Neuronal stem cell (in vitro differentiated cells): ENCODE results near the gene ZSWIM8.
"Not testable (repeated sequence)": the region's sequence is repeated elsewhere in the genome, so short reads cannot be mapped to it uniquely, and the experiment has no call there.

Source experiments
- DNase-seq: peaks from one replicate; pipeline ENCODE4 v3.0.0-alpha.2; 2013; ENCODE audit warnings: low spot score
- H2AFZ ChIP-seq: one replicate; pipeline ENCODE4 v1.6.1; 2013; ENCODE audit warnings: mild to moderate bottlenecking, low read length, inconsistent platforms
- H2AK5ac ChIP-seq: 2 replicates; pipeline ENCODE4 v1.6.1; 2013; ENCODE audit warnings: low read depth, mild to moderate bottlenecking, inconsistent platforms, low read length, moderate library complexity, mixed read lengths
- H2BK120ac ChIP-seq: 2 replicates; pipeline ENCODE4 v1.6.1; 2013; ENCODE audit warnings: low read depth, mild to moderate bottlenecking, inconsistent platforms, low read length, moderate library complexity, mixed read lengths
- H2BK12ac ChIP-seq: one replicate; pipeline ENCODE4 v1.6.1; 2013; ENCODE audit warnings: low read length, inconsistent platforms
- H2BK15ac ChIP-seq: 2 replicates; pipeline ENCODE4 v1.6.1; 2013; ENCODE audit warnings: mild to moderate bottlenecking, low read length, inconsistent platforms, mixed read lengths
- H2BK5ac ChIP-seq: one replicate; pipeline ENCODE4 v1.6.1; 2013; ENCODE audit warnings: inconsistent platforms, mild to moderate bottlenecking, low read length, moderate library complexity
- H3K14ac ChIP-seq: one replicate; pipeline ENCODE4 v1.6.1; 2013; ENCODE audit warnings: low read length, inconsistent platforms
- H3K18ac ChIP-seq: 2 replicates; pipeline ENCODE4 v1.6.1; 2013; ENCODE audit warnings: low read length, inconsistent platforms
- H3K23ac ChIP-seq: 2 replicates; pipeline ENCODE4 v1.6.1; 2013; ENCODE audit warnings: low read depth, mild to moderate bottlenecking, mixed read lengths, low read length, inconsistent platforms; ENCODE audit not compliant: poor library complexity
- H3K27ac ChIP-seq: replicated peaks from 3 replicates; pipeline ENCODE4 v1.5.1; 2013; ENCODE audit warnings: low read length, inconsistent platforms
- H3K27me3 ChIP-seq, 3 experiments: 2 replicates each; pipeline ENCODE4 v1.6.1; 2013; ENCODE audit warnings: low read length in 3 of 3, mild to moderate bottlenecking in 2 of 3, inconsistent platforms in 1 of 3, low read depth in 1 of 3, mixed read lengths in 1 of 3, moderate library complexity in 1 of 3; ENCODE audit not compliant: control insufficient read depth in 3 of 3, insufficient read depth in 3 of 3
- H3K36me3 ChIP-seq, 2 donors: replicated peaks in 1 of 2; 2 replicates each; pipeline ENCODE4 v1.6.1; 2013; ENCODE audit warnings: low read length in 2 of 2; ENCODE audit not compliant: control insufficient read depth in 2 of 2, insufficient read depth in 2 of 2
- H3K4ac ChIP-seq: 2 replicates; pipeline ENCODE4 v1.6.1; 2013; ENCODE audit warnings: inconsistent platforms, mild to moderate bottlenecking, low read length, moderate library complexity
- H3K4me1 ChIP-seq, 2 donors: 1 replicate in 1 of 2; 2 replicates in 1 of 2; pipeline ENCODE4 v1.6.1; 2013; ENCODE audit warnings: low read length in 2 of 2, low read depth in 1 of 2; ENCODE audit not compliant: control insufficient read depth in 2 of 2, insufficient read depth in 1 of 2
- H3K4me2 ChIP-seq: one replicate; pipeline ENCODE4 v1.6.1; 2013; ENCODE audit warnings: mild to moderate bottlenecking, low read length, inconsistent platforms; ENCODE audit not compliant: insufficient read depth, poor library complexity, severe bottlenecking
- H3K4me3 ChIP-seq, 2 donors: 2 replicates each; pipeline ENCODE4 v1.5.1; 2013; ENCODE audit warnings: low read length in 2 of 2, mild to moderate bottlenecking in 2 of 2, inconsistent platforms in 1 of 2, moderate library complexity in 1 of 2
- H3K79me1 ChIP-seq: one replicate; pipeline ENCODE4 v1.6.1; 2013; ENCODE audit warnings: low read depth, mild to moderate bottlenecking, inconsistent platforms, low read length, moderate library complexity
- H3K9ac ChIP-seq: one replicate; pipeline ENCODE4 v1.6.1; 2013; ENCODE audit warnings: mild to moderate bottlenecking, low read depth, low read length, inconsistent platforms; ENCODE audit not compliant: poor library complexity
- H3K9me3 ChIP-seq, 2 donors: replicated peaks in 1 of 2; 2 replicates each; pipeline versions ENCODE3 to v1.6.1; 2013; ENCODE audit warnings: low read length in 2 of 2, mild to moderate bottlenecking in 2 of 2, inconsistent platforms in 1 of 2, low read depth in 1 of 2, mixed read lengths in 1 of 2, moderate library complexity in 1 of 2; ENCODE audit not compliant: control insufficient read depth in 2 of 2, insufficient read depth in 1 of 2
- H4K8ac ChIP-seq: one replicate; pipeline ENCODE4 v1.6.1; 2013; ENCODE audit warnings: low read depth, mild to moderate bottlenecking, inconsistent platforms, low read length, moderate library complexity
- H4K91ac ChIP-seq: one replicate; pipeline ENCODE4 v1.6.1; 2013; ENCODE audit warnings: low read length, low read depth, mild to moderate bottlenecking, inconsistent platforms; ENCODE audit not compliant: poor library complexity
- WGBS, 2 donors: extraction: QIAGEN DNeasy Blood & Tissue Kit; methylation state at CpG; one replicate each; pipeline ENCODE4 v1.1.7; 2013; ENCODE audit warnings: missing lambda C conversion rate in 2 of 2, mixed read lengths in 1 of 2; ENCODE audit not compliant: insufficient read length in 2 of 2, insufficient replicate concordance in 1 of 2; ENCODE audit errors: extremely low coverage in 2 of 2; 5-methylcytosine and 5-hydroxymethylcytosine counted together

The ZSWIM8 gene

GRCh38 chr10:73793456-73793855, 8.1 kb downstream of the ZSWIM8 start:
- Histone ChIP-seq H4K91ac (no peak overlapping the region), H3K23ac (no peak overlapping the region), H2BK12ac (no peak overlapping the region), H3K4me3 (no peak overlapping the region), H4K8ac (no peak overlapping the region), H3K4me2 (no peak overlapping the region), H3K9me3 (peaks cover 0 to 6% of the 10 kb centered on the region in 2 donors), H3K4me1 (no peaks in the 10 kb centered on the region), H3K18ac (no peak overlapping the region), H2BK5ac (no peak overlapping the region), H2BK15ac (no peak overlapping the region), H2AK5ac (no peak overlapping the region), H3K79me1 (peaks cover 4% of the 10 kb centered on the region), H3K27ac (no peak overlapping the region), H3K14ac (no peak overlapping the region), H3K4ac (no peak overlapping the region), H3K27me3 (no peaks in the 10 kb centered on the region), H2AFZ (no peak overlapping the region), H3K9ac (no peak overlapping the region), H2BK120ac (no peak overlapping the region), H3K36me3 (peaks cover 61 to 90% of the 10 kb centered on the region in 2 donors)
- DNase-seq = no peak
- no CpG with 5 or more reads among the region's 5 CpGs for WGBS, 2 donors

GRCh38 chr10:73795491-73795890, 10.1 kb downstream of the ZSWIM8 start:
- H3K27me3 ChIP-seq, H3K4me1 ChIP-seq, H3K79me1 ChIP-seq, H3K14ac ChIP-seq, H2BK5ac ChIP-seq, H3K4me2 ChIP-seq, H3K9ac ChIP-seq, H3K18ac ChIP-seq, H3K9me3 ChIP-seq, H4K91ac ChIP-seq, H2AK5ac ChIP-seq, H2AFZ ChIP-seq, H2BK15ac ChIP-seq, DNase-seq, H3K27ac ChIP-seq, H2BK120ac ChIP-seq, H3K4me3 ChIP-seq, H2BK12ac ChIP-seq, H3K23ac ChIP-seq, H4K8ac ChIP-seq, H3K4ac ChIP-seq: not testable (repeated sequence)
- H3K36me3 ChIP-seq = peaks cover 59 to 94% of the 10 kb centered on the region in 2 donors
- WGBS, 2 donors = no CpG with 5 or more reads among the region's 10 CpGs

GRCh38 chr10:73796035-73796434, 10.6 kb downstream of the ZSWIM8 start:
- H3K36me3 ChIP-seq = peaks cover 58 to 95% of the 10 kb centered on the region in 2 donors
- H2BK15ac ChIP-seq, H3K27me3 ChIP-seq, H3K9ac ChIP-seq, H2AFZ ChIP-seq, DNase-seq, H3K4ac ChIP-seq, H3K79me1 ChIP-seq, H3K18ac ChIP-seq, H3K4me1 ChIP-seq, H3K27ac ChIP-seq, H2BK120ac ChIP-seq, H2BK12ac ChIP-seq, H3K4me3 ChIP-seq, H2BK5ac ChIP-seq, H3K9me3 ChIP-seq, H4K8ac ChIP-seq, H3K4me2 ChIP-seq, H2AK5ac ChIP-seq, H4K91ac ChIP-seq, H3K14ac ChIP-seq, H3K23ac ChIP-seq: not testable (repeated sequence)
- WGBS, 2 donors = no CpG with 5 or more reads among the region's 8 CpGs

GRCh38 chr10:73796766-73797165, 11.4 kb downstream of the ZSWIM8 start:
- H3K4me1 ChIP-seq = no peaks in the 10 kb centered on the region
- H3K23ac ChIP-seq = no peak overlapping the region
- no peak for DNase-seq
- H3K9me3 ChIP-seq = peaks cover 0 to 6% of the 10 kb centered on the region in 2 donors
- no peak overlapping the region for H3K4me3 ChIP-seq
- no CpG with 5 or more reads among the region's 5 CpGs for WGBS, 2 donors
- H3K18ac ChIP-seq = no peak overlapping the region
- H3K14ac ChIP-seq = no peak overlapping the region
- H3K36me3 ChIP-seq = peaks cover 57 to 95% of the 10 kb centered on the region in 2 donors
- H3K27me3 ChIP-seq = no peaks in the 10 kb centered on the region
- no peak overlapping the region for H2BK15ac ChIP-seq
- no peak overlapping the region for H2BK12ac ChIP-seq
- H4K91ac ChIP-seq = no peak overlapping the region
- no peak overlapping the region for H3K4ac ChIP-seq
- H3K9ac ChIP-seq = no peak overlapping the region
- H2AK5ac ChIP-seq = no peak overlapping the region
- no peak overlapping the region for H2BK120ac ChIP-seq
- H2BK5ac ChIP-seq = no peak overlapping the region
- no peak overlapping the region for H2AFZ ChIP-seq
- H3K4me2 ChIP-seq = no peak overlapping the region
- no peak overlapping the region for H4K8ac ChIP-seq
- H3K27ac ChIP-seq = no peak overlapping the region
- peaks cover 4% of the 10 kb centered on the region for H3K79me1 ChIP-seq
